ENCODE results near the gene METAP1D.
A peak's percentile ranks its signal among the peaks of the same experiment; 100 is the strongest.
"Not testable (repeated sequence)": the region's sequence is repeated elsewhere in the genome, so short reads cannot be mapped to it uniquely, and the experiment has no call there.

Gene METAP1D

DNA sequence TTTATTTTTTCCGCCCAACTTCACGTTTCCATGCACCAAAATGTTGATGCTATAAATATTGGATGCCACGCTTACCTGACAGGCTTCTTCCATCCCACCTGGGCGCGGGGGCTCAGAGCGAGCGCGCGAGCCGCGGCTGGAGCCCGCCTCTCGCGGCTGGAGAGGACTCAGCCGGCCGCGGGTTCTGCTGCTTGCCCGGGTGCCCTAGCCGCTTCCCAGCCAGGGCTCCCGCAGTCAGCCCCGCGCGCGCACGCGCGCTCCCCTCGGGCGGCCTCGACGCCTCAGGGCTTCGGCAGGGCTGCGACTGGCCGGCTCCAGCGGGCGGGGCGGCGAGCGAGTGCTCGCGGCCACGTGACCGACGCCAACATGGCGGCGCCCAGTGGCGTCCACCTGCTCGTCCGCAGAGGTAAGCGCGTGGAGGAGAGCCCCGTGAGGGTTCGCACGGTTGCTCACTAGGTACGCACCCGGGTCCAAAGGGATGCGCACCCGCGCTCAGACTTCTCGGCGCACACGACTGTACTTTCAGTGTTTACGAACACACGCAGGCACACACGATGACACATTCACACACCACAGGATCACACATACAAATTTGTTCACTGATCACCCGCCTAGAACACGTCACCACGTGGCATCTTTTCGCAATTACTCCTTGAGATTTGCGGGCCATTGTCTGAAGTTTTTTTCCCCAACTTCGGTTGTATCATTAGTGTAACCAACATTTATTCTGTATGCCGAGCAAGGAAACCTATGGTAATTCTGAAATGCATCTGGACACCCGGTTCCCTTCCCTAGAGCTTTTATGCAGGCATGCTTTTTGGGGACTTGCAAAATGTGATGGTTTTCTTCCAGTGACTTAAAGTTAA, at the start of gene METAP1D:
Gene METAP1D (plus strand): TSS at position 350 of the 866 bp plus-strand sequence. CDS start 17 bp downstream, at position 367.
- DNase-seq (ENCODE audit: low read depth), result peak; percentile 71

DNA sequence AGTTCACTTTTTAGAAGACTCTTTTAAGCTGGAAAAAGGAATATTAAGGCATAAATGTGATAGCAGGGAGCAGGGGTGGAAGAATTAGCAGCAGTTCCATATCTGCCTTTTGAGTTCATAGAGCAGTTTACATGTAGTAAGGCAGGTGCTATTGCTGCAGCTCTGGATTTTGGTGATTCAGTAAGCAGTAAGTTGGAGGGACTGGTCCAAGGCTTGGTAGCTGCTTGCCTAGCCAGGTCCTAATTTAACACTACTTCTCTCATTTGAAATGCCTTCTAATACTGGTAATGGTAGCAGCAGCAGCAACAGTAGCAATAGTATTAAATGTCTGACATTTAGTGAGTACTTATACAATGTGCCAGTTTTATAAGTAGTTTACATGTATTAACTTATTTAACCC, 47.5 kb upstream of the METAP1D start:
- DNase-seq (ENCODE audit: low read depth), result no peak

DNA sequence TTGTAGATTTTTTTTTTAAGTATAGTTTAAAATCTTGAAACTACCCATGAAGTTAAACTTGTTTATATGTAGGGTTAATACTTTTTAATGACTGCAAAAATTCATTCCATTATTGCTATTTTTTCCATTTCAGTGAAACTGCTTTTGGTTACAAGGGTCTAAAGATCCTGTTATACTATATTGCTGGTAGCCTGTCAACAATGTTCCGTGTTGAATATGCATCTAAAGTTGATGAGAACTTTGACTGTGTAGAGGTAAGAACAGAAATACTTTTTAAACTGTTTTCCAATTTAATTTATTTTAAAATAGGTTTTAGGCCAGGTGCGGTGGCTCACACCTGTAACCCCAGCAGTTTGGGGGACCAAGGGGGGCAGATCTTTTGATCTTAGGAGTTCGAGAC, 47.0 kb upstream of the METAP1D start:
- no peak for DNase-seq (ENCODE audit: low read depth)

DNA sequence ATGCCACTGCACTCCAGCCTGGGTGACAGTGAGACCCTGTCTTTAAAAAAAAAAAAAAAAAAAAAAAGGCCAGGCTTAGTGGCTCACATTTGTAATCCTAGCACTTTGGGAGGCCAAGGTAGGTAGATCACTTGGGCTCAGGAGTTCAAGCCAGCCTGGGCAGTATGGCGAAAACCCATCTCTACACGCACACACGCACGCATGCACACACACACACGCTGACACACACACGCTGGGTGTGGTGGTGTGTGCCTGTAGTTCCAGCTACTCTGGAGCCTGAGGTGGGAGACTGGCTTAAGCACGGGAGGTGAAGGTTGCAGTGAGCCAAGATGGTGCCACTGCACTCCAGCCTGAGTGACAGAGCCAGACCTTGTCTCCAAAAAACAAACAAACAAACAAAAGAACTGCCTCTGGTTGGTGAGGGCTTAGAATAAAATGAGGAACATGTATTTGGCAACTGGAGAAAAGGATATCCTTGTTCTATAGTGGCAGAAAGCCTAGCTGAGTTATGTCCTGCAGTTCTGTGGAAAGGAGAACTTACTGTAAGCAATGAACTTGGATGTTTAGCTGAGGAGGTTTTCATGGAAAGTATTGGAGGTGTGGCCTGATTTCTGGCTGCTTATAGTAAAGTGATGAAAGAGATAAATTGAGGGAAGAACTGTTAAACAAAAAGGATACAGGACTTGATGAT, 43.5 kb upstream of the METAP1D start:
- DNase-seq (ENCODE audit: low read depth), result no peak

DNA sequence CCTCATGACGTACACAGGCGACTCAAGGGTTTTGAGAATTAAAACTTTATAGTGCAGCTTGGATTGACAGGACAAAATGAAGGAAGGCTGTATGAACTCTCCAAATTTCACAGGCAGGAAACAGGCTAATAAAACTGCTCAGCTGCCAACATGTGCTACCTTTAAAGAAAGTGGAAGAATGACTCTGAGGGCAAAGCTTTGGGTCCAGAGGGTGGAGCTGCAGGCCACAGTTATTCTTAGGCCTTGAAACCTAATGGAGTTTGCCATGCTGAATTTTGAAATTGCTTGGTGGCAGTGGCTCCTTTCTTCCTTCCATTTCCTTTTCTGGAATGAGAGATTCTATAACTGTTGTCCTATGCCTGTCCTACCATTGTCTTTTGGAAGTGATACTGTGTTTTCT, 42.7 kb upstream of the METAP1D start:
- no peak for DNase-seq (ENCODE audit: low read depth)

DNA sequence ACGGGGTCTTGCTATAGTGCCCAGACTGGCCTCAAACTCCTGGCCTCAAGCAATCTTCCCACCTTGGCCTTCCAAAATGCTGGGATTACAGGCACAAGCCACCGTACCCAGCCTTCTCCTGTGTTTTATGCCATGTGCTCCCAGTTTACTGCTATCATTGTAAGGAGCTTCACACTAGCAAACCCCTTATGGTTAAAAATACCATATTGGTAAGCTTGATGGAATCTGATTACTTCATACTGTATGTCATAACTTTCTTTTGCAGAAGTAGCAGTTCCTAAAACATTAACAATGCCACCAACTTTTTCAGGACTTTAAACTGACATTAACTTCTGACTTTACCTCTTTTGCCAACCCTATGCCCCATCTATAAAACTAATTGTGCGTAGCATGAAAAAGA, 41.3 kb upstream of the METAP1D start:
- DNase-seq (ENCODE audit: low read depth), result peak; percentile 21

DNA sequence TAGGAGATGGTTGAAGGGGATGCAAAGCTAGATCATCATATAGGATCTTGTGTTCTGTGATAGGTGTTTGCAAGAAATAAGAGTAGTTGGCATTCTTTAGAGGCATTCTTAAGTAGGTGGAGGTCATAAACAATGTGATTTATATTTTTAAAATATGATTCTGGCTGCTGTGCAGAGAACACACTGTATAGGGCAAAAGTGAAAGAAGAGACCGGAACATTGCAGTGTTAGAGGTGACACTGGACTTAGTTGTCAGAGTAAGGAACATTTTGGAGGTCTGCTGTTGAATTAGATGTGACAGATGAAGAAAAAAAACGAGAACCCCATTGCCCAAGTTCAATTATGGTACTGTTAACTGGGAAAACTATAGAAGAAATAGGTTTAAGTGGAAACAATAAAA, 39.8 kb upstream of the METAP1D start:
- DNase-seq (ENCODE audit: low read depth), result no peak

DNA sequence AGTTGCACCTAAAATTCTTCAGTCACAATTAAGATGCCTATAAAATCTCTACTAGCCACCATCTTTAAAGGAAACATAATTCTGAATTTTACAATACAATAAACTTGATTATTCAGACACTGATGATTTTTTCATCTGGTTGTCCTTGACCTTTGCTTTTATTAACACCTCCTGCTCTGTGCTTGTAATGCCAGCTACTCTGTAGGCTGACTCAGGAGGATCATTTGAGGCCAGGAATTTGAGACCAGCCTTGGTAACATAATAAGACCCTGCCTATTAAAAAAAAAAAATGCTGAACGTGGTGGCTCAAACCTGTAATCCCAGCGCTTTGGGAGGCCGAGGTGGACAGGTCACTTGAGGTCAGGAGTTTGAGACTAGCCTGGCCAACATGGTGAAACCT, 39.2 kb upstream of the METAP1D start:
- DNase-seq (ENCODE audit: low read depth), result no peak

DNA sequence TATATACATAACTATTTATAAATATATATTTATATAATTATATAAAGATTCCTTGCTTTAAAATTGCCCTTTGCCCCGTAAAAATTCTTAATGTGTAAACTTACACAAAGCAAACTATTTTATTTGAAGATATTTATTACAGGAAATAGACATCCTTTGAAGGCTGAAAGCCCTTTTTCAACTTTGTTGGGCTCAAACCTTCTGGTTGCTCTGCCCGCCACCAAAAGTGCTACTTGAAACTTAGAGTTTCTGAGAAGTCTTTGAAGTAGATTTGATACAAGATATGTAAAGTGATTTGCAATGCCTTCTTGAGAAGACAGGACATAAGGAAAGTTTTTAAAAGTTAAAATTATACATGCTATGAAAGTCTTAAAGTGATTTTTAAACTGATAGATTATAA, 36.6 kb upstream of the METAP1D start:
- no peak for DNase-seq (ENCODE audit: low read depth)

DNA sequence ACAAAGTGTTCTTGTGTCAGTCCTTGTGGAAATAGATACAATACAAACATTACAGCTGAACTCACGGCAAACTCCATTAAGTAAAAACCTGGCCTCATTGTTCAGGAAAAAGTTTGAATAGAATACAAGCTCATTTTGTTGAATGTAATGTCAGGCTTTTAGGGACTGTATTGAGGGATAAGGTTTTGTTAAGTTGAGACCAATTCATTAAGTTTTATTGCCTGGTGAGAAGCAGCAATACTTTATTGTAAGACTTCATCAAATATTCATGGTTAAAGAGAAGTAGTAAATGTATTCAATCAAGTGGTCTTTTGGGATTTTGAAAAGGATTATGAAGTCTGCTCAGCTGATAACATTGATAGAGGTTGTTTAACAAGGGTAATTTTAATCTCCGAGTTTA, 35.4 kb upstream of the METAP1D start:
- DNase-seq (ENCODE audit: low read depth), result no peak

DNA sequence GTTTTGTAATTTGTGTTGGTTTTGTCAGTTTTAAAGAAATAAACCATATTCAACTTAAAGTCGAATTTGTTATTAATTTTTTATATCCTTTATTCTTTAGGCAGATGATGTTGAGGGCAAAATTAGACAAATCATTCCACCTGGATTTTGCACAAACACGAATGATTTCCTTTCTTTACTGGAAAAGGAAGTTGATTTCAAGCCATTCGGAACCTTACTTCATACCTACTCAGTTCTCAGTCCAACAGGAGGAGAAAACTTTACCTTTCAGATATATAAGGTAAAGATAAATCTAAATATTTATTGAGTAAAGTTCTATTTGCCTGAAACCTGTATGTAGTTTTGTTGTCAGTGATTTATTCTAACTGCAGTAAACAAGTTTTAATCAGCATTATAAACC, 34.5 kb upstream of the METAP1D start:
- no peak for DNase-seq (ENCODE audit: low read depth)

DNA sequence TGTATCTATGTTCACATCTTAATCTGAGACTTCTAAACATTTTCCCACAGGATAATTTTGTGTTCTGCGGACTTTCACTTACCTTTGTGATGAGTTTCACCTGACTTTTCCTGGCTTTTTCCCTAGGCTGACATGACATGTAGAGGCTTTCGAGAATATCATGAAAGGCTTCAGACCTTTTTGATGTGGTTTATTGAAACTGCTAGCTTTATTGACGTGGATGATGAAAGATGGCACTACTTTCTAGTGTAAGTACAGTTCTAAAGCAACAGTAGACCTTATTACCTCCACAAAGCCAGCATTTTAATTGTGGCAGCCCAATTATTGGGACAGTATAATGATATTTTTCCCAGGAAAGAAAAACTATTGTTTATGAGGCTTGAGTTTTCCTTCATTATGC, 34.1 kb upstream of the METAP1D start:
- no peak for DNase-seq (ENCODE audit: low read depth)

DNA sequence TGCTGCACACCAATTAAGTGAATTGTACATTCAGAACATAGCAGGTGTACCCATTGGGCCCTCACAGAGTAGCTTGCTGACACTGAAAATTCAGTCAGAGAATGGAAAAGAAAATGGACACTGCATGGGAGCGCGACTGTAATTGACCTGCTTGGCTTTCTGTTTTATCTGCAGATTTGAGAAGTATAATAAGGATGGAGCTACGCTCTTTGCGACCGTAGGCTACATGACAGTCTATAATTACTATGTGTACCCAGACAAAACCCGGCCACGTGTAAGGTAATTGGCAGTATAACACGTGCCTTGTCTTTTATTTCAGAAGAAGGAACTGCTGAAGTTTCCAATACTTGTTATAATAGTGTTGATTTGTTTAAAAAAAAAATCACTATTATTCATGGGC, 33.5 kb upstream of the METAP1D start:
- no peak for DNase-seq (ENCODE audit: low read depth)

DNA sequence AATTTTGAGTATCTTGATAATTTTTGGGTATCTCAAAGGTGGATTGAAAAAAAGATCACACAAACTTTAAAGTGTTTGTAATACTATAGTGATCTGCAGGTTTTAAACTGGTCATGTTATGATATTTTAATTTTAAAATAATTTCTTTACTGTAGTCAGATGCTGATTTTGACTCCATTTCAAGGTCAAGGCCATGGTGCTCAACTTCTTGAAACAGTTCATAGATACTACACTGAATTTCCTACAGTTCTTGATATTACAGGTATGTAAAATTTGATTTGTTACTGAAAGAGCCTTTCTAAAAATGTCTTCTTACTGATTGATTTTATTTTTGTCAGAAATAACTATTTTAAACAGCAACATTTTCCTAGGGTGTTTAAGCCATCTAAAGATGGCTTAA, 33.1 kb upstream of the METAP1D start:
- DNase-seq (ENCODE audit: low read depth), result no peak

DNA sequence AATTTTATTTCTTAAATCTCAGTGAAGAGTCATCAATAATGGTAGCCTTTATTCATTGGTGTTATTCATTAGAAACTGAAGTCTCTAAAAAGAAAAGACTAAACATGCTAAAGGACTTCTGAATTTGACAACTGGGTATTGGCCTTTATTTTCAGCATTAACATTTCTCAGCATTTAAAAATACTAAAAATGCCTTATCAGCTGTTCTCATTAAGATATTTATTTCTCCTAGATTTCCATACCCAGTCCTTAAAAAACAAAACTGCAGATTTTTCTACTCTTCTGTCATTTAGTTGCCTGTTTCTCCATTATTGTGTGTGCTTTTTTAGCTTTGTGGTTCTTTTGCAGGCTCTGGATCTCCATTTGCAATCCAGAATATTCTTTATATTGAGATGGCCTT, 31.2 kb upstream of the METAP1D start:
- no peak for DNase-seq (ENCODE audit: low read depth)

DNA sequence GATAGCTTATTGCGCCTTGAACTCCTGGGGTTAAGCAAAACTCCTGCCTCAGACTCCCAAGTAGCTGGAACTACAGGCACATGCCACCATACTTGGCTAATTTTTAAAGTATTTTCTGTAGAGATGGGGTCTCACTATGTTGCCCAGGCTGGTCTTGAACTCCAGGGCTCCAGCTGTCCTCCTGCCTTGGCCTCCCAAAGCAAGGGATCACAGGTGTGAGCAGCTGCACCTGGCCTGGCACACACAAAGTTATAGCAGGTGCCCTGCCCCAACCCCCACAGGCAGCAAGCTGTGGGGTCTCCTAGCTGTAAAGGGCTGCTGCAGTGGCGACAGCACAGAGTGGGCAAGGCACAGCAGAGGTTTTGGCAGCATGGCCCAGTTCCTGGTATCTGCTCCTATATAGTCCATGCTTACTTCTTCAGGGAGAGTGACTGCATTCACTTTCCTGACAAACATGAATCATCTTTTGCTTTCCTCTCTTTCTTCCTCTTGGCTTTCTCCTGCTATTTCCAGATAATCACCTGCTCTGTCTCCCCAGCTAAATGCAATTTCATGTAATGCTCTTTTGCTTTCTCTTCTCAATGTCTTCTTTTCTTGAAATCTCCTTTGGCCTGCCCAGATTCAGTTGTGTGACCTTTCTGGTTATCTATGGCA, 27.3 kb upstream of the METAP1D start:
- DNase-seq (ENCODE audit: low read depth), result no peak

DNA sequence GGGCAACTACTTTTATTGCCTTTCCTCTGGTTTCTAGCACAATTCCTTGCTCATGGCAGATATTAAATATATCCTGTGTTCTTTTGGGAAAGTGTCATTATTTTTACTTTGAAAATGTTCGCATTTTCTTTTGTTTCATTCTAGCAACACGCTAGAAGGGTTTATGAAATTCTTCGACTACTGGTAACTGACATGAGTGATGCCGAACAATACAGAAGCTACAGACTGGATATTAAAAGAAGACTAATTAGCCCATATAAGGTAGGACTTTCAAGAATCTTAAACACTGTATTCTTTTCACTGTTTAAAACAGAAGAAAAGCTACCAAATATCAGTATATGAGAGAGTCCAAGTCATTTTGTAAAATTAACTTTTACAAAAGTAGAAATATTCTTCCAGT, 20.6 kb upstream of the METAP1D start:
- no peak for DNase-seq (ENCODE audit: low read depth)

DNA sequence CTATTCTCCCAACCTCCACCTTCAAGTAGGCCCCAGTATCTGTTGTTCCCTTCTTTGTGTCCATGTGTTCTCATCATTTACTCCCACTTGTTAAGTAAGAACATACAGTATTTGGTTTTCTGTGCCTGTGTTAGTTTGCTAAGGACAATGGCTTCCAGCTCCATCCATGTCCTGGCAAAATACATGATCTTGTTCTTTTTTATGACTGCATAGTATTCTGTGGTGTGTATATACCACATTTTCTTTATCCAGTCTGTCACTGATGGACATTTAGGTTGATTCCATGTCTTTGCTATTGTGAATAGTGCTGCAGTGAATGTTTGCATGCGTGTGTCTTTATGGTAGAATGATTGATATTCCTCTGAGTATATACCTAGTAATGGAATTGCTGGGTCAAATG, 15.8 kb upstream of the METAP1D start:
- not testable (repeated sequence) for DNase-seq (ENCODE audit: low read depth)

DNA sequence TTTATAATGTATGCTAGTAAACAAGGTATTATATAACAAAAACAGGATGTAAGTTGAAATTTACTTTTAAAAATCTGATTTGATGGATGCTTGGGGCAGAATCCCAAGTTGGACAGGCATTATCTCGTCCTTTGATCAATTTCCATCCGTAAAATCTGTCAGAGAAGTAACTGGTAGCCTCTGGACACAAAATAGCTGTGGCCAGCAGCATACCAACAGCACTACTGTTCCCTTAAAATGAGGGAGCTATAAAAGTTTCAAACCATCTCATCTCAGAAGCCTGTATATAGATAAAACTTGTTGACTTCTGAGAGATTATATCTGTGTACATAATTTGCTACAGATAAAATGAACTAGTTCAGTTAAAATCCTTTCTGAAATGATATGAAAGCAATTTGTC, 14.7 kb upstream of the METAP1D start:
- DNase-seq (ENCODE audit: low read depth), result no peak

DNA sequence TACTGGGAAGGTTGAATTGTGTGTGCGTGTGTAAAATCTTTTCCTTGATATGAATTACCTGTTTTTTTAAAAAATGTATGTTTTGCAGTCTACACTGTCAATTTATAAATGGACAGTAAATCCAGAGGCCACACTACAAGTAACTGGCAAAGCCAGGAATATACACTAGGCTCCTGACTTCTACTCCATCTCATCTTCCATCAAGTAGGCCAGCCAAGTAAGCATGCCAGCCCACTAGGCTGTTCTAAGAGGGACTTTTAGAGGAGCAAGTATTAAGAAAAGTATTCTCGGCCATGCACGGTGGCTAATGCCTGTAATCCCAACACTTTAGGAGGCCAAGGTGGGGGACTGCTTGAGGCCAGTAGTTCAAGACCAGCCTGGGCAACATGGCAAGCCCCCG, 13.0 kb upstream of the METAP1D start:
- DNase-seq (ENCODE audit: low read depth), result no peak

DNA sequence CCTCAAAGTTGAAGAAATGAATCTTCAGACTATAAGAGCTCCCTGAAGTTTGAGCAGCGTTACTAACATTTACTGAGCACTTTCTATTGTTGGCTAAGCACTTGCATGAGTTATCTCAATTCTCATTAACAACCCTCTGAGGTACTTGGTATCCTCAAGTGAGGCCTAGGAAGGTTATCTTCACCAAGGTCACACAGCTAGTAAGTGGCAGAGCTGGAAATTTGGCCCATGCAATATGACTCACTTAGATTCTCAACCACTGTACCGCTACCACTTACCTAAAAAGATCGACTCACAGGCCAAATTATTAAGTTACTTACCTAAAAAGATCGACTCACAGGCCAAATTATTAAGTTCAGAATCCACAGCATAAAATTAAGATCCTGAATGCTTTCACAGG, 8.7 kb upstream of the METAP1D start:
- DNase-seq (ENCODE audit: low read depth), result no peak

DNA sequence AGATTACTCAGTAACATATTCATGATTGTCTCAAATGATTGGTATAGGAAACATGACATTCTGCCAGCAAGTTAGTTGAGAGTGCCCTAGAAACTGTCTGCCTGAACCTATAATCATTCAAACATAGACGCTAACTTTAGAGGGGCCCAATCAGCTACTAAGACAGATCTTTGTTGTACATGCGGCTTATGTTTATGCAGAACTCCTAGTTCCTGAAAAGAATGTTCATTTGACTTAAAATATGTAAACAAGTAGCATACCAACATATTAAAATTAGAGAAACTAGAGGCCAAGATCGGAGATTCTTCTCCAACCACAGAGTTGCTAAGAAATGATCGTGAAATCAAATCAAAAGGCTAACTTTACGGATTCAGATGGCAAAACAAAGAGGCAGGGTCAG, 4.2 kb upstream of the METAP1D start:
- peak; percentile 4 for DNase-seq (ENCODE audit: low read depth)

DNA sequence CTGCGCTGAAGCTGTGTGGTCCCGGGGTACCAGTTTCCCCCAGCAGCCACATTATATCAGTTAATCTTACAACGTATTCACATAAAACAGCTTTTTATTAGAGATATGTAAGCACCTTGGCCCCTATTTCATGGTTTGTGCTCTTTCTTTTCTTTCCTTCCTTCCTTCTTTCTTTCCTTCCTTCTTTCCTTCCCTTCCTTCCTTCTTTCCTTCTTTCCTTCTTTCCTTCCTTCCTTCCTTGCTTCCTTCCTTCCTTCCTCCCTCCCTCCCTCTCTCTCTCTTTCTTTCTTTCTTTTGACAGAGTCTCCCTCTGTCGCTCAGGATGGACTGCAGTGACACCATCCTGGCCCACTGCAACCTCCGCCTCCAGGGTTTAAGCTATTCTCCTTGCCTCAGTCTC, 3.7 kb upstream of the METAP1D start:
- no peak for DNase-seq (ENCODE audit: low read depth)

Data from fibroblast of the conjunctiva (primary cell).